Breast epithelium (tissue), 4 donors: ENCODE results near the gene PLXNA4. TPM values are rescaled to one million over a fixed set of nuclear protein-coding genes. Genes with fewer than 3 reads are reported as not detected.
"Not testable (repeated sequence)": the region's sequence is repeated elsewhere in the genome, so short reads cannot be mapped to it uniquely, and the experiment has no call there.

Experiments used
- DNase-seq, 2 donors: peaks; one replicate each; pipeline ENCODE4 v3.0.0-alpha.2; 2019; ENCODE audit warnings: low spot score in 2 of 2
- H3K27ac ChIP-seq, 2 donors: fragments of 200-600 bp; sonication (generic) in 1 of 2; one replicate each; pipeline ENCODE4 v1.5.1; 2016 to 2019; ENCODE audit warnings: mild to moderate bottlenecking in 1 of 2
- H3K27me3 ChIP-seq, 2 donors: fragments of 200-600 bp; sonication (generic) in 1 of 2; one replicate each; pipeline versions ENCODE4 v1.5.1 to v1.6.0; 2017 to 2019; ENCODE audit warnings: control low read depth in 1 of 2, mild to moderate bottlenecking in 1 of 2
- H3K36me3 ChIP-seq: fragments of 200-600 bp; one replicate; pipeline ENCODE4 v1.5.1; 2019
- H3K4me1 ChIP-seq, 2 donors: fragments of 200-600 bp; sonication (generic); one replicate each; pipeline ENCODE4 v1.5.1; 2016 to 2019; ENCODE audit warnings: control low read depth in 1 of 2
- H3K4me3 ChIP-seq, 3 donors: fragments of 200-600 bp; sonication (generic); 1 replicate in 2 of 3; 2 replicates in 1 of 3; pipeline ENCODE4 v1.5.1; 2016 to 2019; ENCODE audit warnings: mild to moderate bottlenecking in 3 of 3, moderate library complexity in 2 of 3
- H3K9me3 ChIP-seq, 2 donors: fragments of 200-600 bp; sonication (generic) in 1 of 2; one replicate each; pipeline ENCODE4 v1.5.1; 2016 to 2019; ENCODE audit warnings: control low read depth in 1 of 2
- CTCF ChIP-seq, 3 donors: fragments of 450-650 bp; IDR thresholded peaks; one replicate each; pipeline ENCODE4 v1.5.1; 2016 to 2017; ENCODE audit warnings: antibody characterized with exemption in 3 of 3, mild to moderate bottlenecking in 3 of 3, moderate library complexity in 3 of 3
- POLR2A ChIP-seq: fragments of 450-650 bp; IDR thresholded peaks from one replicate; pipeline ENCODE4 v1.6.1; 2016; ENCODE audit warnings: antibody characterized with exemption, mild to moderate bottlenecking, moderate library complexity
- POLR2AphosphoS5 ChIP-seq, 3 donors: sonication (generic); formaldehyde crosslinking; IDR thresholded peaks; one replicate each; pipeline ENCODE4 v1.6.1; 2017; ENCODE audit warnings: antibody characterized with exemption in 3 of 3
- intact Hi-C: fragments of 100-400 bp; cut with DNase I; formaldehyde crosslinking; loops from one replicate; pipeline ENCODE4 v1.15.1; 2023; ENCODE audit warnings: low total_unique reads
- total RNA-seq, 3 donors: library from RNA; depleted of rRNA; stranded (reverse); fragments of >200 nt; gene quantifications; one replicate each; pipeline ENCODE4 v1.1.0, GENCODE V29; 2016

The PLXNA4 gene
- total RNA-seq, 3 donors from 2014 or later = 7.2 to 32.5 (median 26.2) TPM

GRCh38 chr7:132177708-132178401 is 398.4 kb downstream of the PLXNA4 start:
- Histone ChIP-seq H3K27me3 (no peaks in the 10 kb centered on the region), H3K4me3 (no peak overlapping the region), H3K36me3 (no peaks in the 10 kb centered on the region), H3K9me3 (no peaks in the 10 kb centered on the region), H3K4me1 (no peaks in the 10 kb centered on the region), H3K27ac (no peak overlapping the region)
- intact Hi-C loops = no loop called here
- DNase-seq = no peak
- TF ChIP-seq POLR2AphosphoS5 (IDR thresholded peaks at IDR 0.05) (no peak), CTCF (IDR thresholded peaks at IDR 0.05) (no peak), POLR2A (no peak)

- Histone ChIP-seq H3K36me3 (no peaks in the 10 kb centered on the region), H3K27ac (no peak overlapping the region), H3K9me3 (no peaks in the 10 kb centered on the region), H3K4me3 (no peak overlapping the region), H3K4me1 (no peaks in the 10 kb centered on the region), H3K27me3 (no peaks in the 10 kb centered on the region)
- no peak for TF ChIP-seq POLR2AphosphoS5 (IDR thresholded peaks at IDR 0.05)
- TF ChIP-seq POLR2A = no peak
- no peak for TF ChIP-seq CTCF (IDR thresholded peaks at IDR 0.05)
- intact Hi-C loops = no loop called here
- no peak for DNase-seq
Measured at GRCh38 chr7:132176719-132177118, 399.6 kb downstream of the PLXNA4 start.

GRCh38 chr7:132171130-132171576 is 405.1 kb downstream of the PLXNA4 start:
- Histone ChIP-seq H3K4me1 (no peaks in the 10 kb centered on the region), H3K27me3 (no peaks in the 10 kb centered on the region), H3K36me3 (no peaks in the 10 kb centered on the region), H3K9me3 (no peaks in the 10 kb centered on the region), H3K4me3 (no peak overlapping the region), H3K27ac (no peak overlapping the region)
- no peak for TF ChIP-seq CTCF (IDR thresholded peaks at IDR 0.05)
- DNase-seq = no peak
- intact Hi-C loops = no loop called here

- intact Hi-C loops = no loop called here
- Histone ChIP-seq H3K36me3 (no peaks in the 10 kb centered on the region), H3K4me3 (no peak overlapping the region), H3K27ac (no peak overlapping the region), H3K4me1 (no peaks in the 10 kb centered on the region), H3K27me3 (no peaks in the 10 kb centered on the region), H3K9me3 (no peaks in the 10 kb centered on the region)
- no peak for TF ChIP-seq CTCF (IDR thresholded peaks at IDR 0.05)
- no peak for TF ChIP-seq POLR2A
- no peak for TF ChIP-seq POLR2AphosphoS5 (IDR thresholded peaks at IDR 0.05)
- DNase-seq = no peak
Measured at GRCh38 chr7:132169730-132170129, 406.5 kb downstream of the PLXNA4 start.

- TF ChIP-seq POLR2AphosphoS5 (IDR thresholded peaks at IDR 0.05) (no peak), CTCF (IDR thresholded peaks at IDR 0.05) (no peak), POLR2A (no peak)
- H3K4me1 ChIP-seq = no peaks in the 10 kb centered on the region
- no peak for DNase-seq
- no peak overlapping the region for H3K4me3 ChIP-seq
- H3K27ac ChIP-seq = no peak overlapping the region
- intact Hi-C loops = no loop called here
- no peaks in the 10 kb centered on the region for H3K36me3 ChIP-seq
- no peaks in the 10 kb centered on the region for H3K27me3 ChIP-seq
- no peaks in the 10 kb centered on the region for H3K9me3 ChIP-seq
Measured at GRCh38 chr7:132168239-132168638, 408.0 kb downstream of the PLXNA4 start.

GRCh38 chr7:132165695-132166094 is 410.6 kb downstream of the PLXNA4 start:
- intact Hi-C loops, DNase-seq, H3K4me3 ChIP-seq, H3K9me3 ChIP-seq, H3K4me1 ChIP-seq, H3K36me3 ChIP-seq, H3K27me3 ChIP-seq, H3K27ac ChIP-seq: not testable (repeated sequence)
